ENCODE data around the gene GZMA.

GRCh38 chr5:55134053-55134722 is 31.7 kb downstream of the GZMA start:
- TF ChIP-seq, protein P1, sequence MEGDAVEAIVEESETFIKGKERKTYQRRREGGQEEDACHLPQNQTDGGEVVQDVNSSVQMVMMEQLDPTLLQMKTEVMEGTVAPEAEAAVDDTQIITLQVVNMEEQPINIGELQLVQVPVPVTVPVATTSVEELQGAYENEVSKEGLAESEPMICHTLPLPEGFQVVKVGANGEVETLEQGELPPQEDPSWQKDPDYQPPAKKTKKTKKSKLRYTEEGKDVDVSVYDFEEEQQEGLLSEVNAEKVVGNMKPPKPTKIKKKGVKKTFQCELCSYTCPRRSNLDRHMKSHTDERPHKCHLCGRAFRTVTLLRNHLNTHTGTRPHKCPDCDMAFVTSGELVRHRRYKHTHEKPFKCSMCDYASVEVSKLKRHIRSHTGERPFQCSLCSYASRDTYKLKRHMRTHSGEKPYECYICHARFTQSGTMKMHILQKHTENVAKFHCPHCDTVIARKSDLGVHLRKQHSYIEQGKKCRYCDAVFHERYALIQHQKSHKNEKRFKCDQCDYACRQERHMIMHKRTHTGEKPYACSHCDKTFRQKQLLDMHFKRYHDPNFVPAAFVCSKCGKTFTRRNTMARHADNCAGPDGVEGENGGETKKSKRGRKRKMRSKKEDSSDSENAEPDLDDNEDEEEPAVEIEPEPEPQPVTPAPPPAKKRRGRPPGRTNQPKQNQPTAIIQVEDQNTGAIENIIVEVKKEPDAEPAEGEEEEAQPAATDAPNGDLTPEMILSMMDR (IDR thresholded peaks at IDR 0.05) = no peak
- no peak for TF ChIP-seq POLR2A (IDR thresholded peaks at IDR 0.05)

Measured in testis (tissue), 2 donors.